ENCODE measurements around the gene PEPD. TPM values are rescaled to one million over a fixed set of nuclear protein-coding genes. Genes with fewer than 3 reads are reported as not detected.

The PEPD gene
- total and polyA plus RNA-seq, 7 experiments from 2014 or later = 21.9 to 126 (median 24.6) TPM

DNA sequence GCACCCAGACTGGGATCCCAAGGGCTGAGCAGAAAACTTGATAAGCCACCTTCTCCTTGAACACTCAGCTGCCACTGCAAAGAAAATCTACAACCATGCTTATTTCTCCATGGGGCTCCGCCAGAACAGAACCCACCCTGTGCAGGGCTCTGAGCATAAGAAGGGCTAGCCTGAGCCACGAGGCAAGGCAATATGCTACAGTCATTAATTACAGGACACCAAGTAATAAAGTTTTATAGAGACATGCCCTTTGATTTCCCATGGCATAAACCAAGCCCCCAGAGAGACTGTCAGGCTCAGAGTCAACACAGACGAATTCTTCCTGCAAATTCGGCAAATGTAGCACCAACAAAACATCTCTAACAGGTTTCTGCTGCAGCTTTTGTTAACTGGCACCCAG is 5.7 kb downstream of the PEPD start:
- Mint-ChIP-seq H3K4me3 (peak overlapping the region in 1 of 10 donors; percentile 16), H3K36me3 (peaks cover 0 to 12% (median 0%) of the 10 kb centered on the region in 5 donors), H3K27ac (no peak overlapping the region), H3K9me3 (no peaks in the 10 kb centered on the region), H3K27me3 (peaks cover 0 to 4% (median 0%) of the 10 kb centered on the region in 5 donors), H3K4me1 (peaks cover 9 to 44% (median 23%) of the 10 kb centered on the region in 7 donors)
- no peak overlapping the region for H3K27ac ChIP-seq (ENCODE audit: low read depth, low read length)
- H3K4me1 ChIP-seq (ENCODE audit: control insufficient read depth in 2 of 2, insufficient read depth in 2 of 2, low read length in 2 of 2) = peaks cover 5% of the 10 kb centered on the region in 2 donors
- no peak overlapping the region for H3K4me3 ChIP-seq (ENCODE audit: low read length)
- POLR2A ChIA-PET = no interaction called here
- ATAC-seq (no peak), DNase-seq (no peak)
- CTCF ChIA-PET = no interaction called here
- no peaks in the 10 kb centered on the region for H3K9me3 ChIP-seq (ENCODE audit: control insufficient read depth in 2 of 3, low read length in 3 of 3)
- H3K36me3 ChIP-seq (ENCODE audit: control insufficient read depth in 2 of 3, insufficient read depth in 3 of 3, low read length in 3 of 3) = peaks cover 0 to 13% (median 0%) of the 10 kb centered on the region in 3 experiments
- no peaks in the 10 kb centered on the region for H3K27me3 ChIP-seq (ENCODE audit: control insufficient read depth in 2 of 2, insufficient read depth in 2 of 2, low read length in 2 of 2)
- intact Hi-C loops (cut with micrococcal nuclease) = no loop called here

- Mint-ChIP-seq H3K4me3 (no peak overlapping the region), H3K27me3 (no peaks in the 10 kb centered on the region), H3K4me1 (peaks cover 4 to 35% (median 15%) of the 10 kb centered on the region in 7 donors), H3K27ac (no peak overlapping the region), H3K36me3 (peaks cover 0 to 15% (median 0%) of the 10 kb centered on the region in 5 donors), H3K9me3 (no peaks in the 10 kb centered on the region)
- intact Hi-C loops (cut with micrococcal nuclease) = no loop called here
- H3K4me3 ChIP-seq (ENCODE audit: low read length) = no peak overlapping the region
- ATAC-seq (peak; percentile 18), DNase-seq (no peak)
- CTCF ChIA-PET = no interaction called here
- no peak overlapping the region for H3K27ac ChIP-seq (ENCODE audit: low read depth, low read length)
- H3K9me3 ChIP-seq (ENCODE audit: control insufficient read depth in 2 of 3, low read length in 3 of 3) = no peaks in the 10 kb centered on the region
- no peaks in the 10 kb centered on the region for H3K27me3 ChIP-seq (ENCODE audit: control insufficient read depth in 2 of 2, insufficient read depth in 2 of 2, low read length in 2 of 2)
- no peaks in the 10 kb centered on the region for H3K4me1 ChIP-seq (ENCODE audit: control insufficient read depth in 2 of 2, insufficient read depth in 2 of 2, low read length in 2 of 2)
- POLR2A ChIA-PET = no interaction called here
- H3K36me3 ChIP-seq (ENCODE audit: control insufficient read depth in 2 of 3, insufficient read depth in 3 of 3, low read length in 3 of 3) = peaks cover 0 to 21% (median 0%) of the 10 kb centered on the region in 3 experiments
Measured at GRCh38 chr19:33514885-33515551, 6.6 kb downstream of the PEPD start.

GRCh38 chr19:33513424-33513823 is 8.2 kb downstream of the PEPD start:
- CTCF ChIA-PET = no interaction called here
- POLR2A ChIA-PET = no interaction called here

GRCh38 chr19:33512580-33513137 is 8.9 kb downstream of the PEPD start:
- Histone ChIP-seq H3K4me3 (ENCODE audit: low read length) (no peak overlapping the region), H3K4me1 (ENCODE audit: control insufficient read depth in 2 of 2, insufficient read depth in 2 of 2, low read length in 2 of 2) (no peaks in the 10 kb centered on the region), H3K9me3 (ENCODE audit: control insufficient read depth in 2 of 3, low read length in 3 of 3) (no peaks in the 10 kb centered on the region), H3K36me3 (ENCODE audit: control insufficient read depth in 2 of 3, insufficient read depth in 3 of 3, low read length in 3 of 3) (peaks cover 0 to 37% (median 0%) of the 10 kb centered on the region in 3 experiments), H3K27me3 (ENCODE audit: control insufficient read depth in 2 of 2, insufficient read depth in 2 of 2, low read length in 2 of 2) (no peaks in the 10 kb centered on the region), H3K27ac (ENCODE audit: low read depth, low read length) (no peak overlapping the region)
- H3K4me3 Mint-ChIP-seq = no peak overlapping the region
- CTCF ChIA-PET = no interaction called here
- peaks cover 4 to 28% (median 12%) of the 10 kb centered on the region in 7 donors for H3K4me1 Mint-ChIP-seq
- DNase-seq (no peak), ATAC-seq (no peak)
- H3K27ac Mint-ChIP-seq = peak overlapping the region in 1 of 9 donors; percentile 12
- POLR2A ChIA-PET = no interaction called here
- intact Hi-C loops (cut with micrococcal nuclease) = no loop called here
- H3K36me3 Mint-ChIP-seq = peaks cover 0 to 19% (median 0%) of the 10 kb centered on the region in 5 donors
- H3K27me3 Mint-ChIP-seq = no peaks in the 10 kb centered on the region
- no peaks in the 10 kb centered on the region for H3K9me3 Mint-ChIP-seq

More at GRCh38 chr19:33513424-33513823, 8.2 kb downstream of the PEPD start:
- H3K4me3 ChIP-seq (ENCODE audit: low read length) = no peak overlapping the region
- intact Hi-C loops (cut with micrococcal nuclease) = no loop called here
- ATAC-seq = no peak
- no peaks in the 10 kb centered on the region for H3K4me1 ChIP-seq (ENCODE audit: control insufficient read depth in 2 of 2, insufficient read depth in 2 of 2, low read length in 2 of 2)
- DNase-seq = no peak
- Mint-ChIP-seq H3K36me3 (peaks cover 0 to 19% (median 0%) of the 10 kb centered on the region in 5 donors), H3K27ac (no peak overlapping the region), H3K4me3 (no peak overlapping the region), H3K27me3 (no peaks in the 10 kb centered on the region), H3K4me1 (peaks cover 4 to 28% (median 12%) of the 10 kb centered on the region in 7 donors), H3K9me3 (no peaks in the 10 kb centered on the region)
- H3K36me3 ChIP-seq (ENCODE audit: control insufficient read depth in 2 of 3, insufficient read depth in 3 of 3, low read length in 3 of 3) = peaks cover 0 to 34% (median 0%) of the 10 kb centered on the region in 3 experiments
- H3K9me3 ChIP-seq (ENCODE audit: control insufficient read depth in 2 of 3, low read length in 3 of 3) = no peaks in the 10 kb centered on the region
- H3K27ac ChIP-seq (ENCODE audit: low read depth, low read length) = no peak overlapping the region
- H3K27me3 ChIP-seq (ENCODE audit: control insufficient read depth in 2 of 2, insufficient read depth in 2 of 2, low read length in 2 of 2) = no peaks in the 10 kb centered on the region

DNA sequence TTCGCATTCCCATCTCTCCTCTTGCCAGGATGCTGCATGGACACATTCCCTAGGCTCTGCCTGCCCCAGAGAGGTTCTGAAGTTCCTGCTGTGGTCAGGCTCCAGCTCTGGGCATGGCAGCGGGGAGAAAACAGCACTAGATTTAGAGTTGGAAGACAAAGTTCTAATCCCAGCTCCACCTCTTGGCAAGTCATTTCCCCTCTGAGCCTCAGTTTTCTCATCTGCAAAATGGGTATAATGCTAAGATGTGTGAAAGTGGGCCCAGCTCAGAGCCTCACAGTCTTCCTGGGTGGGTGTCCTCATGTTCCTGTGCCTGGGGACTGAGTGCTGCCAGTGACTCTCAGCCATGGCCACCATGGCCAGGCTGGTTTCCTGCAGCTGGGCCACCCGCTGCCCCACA is 9.6 kb downstream of the PEPD start:
- Histone ChIP-seq H3K9me3 (ENCODE audit: control insufficient read depth in 2 of 3, low read length in 3 of 3) (no peaks in the 10 kb centered on the region), H3K4me1 (ENCODE audit: control insufficient read depth in 2 of 2, insufficient read depth in 2 of 2, low read length in 2 of 2) (no peaks in the 10 kb centered on the region), H3K27me3 (ENCODE audit: control insufficient read depth in 2 of 2, insufficient read depth in 2 of 2, low read length in 2 of 2) (no peaks in the 10 kb centered on the region), H3K27ac (ENCODE audit: low read depth, low read length) (no peak overlapping the region), H3K4me3 (ENCODE audit: low read length) (no peak overlapping the region), H3K36me3 (ENCODE audit: control insufficient read depth in 2 of 3, insufficient read depth in 3 of 3, low read length in 3 of 3) (peaks cover 0 to 37% (median 0%) of the 10 kb centered on the region in 3 experiments)
- no peak overlapping the region for H3K4me3 Mint-ChIP-seq
- H3K36me3 Mint-ChIP-seq = peaks cover 0 to 19% (median 0%) of the 10 kb centered on the region in 5 donors
- no peaks in the 10 kb centered on the region for H3K27me3 Mint-ChIP-seq
- ChIA-PET POLR2A (no interaction called here), CTCF (no interaction called here)
- DNase-seq (no peak), ATAC-seq (no peak)
- intact Hi-C loops (cut with micrococcal nuclease) = no loop called here
- no peaks in the 10 kb centered on the region for H3K9me3 Mint-ChIP-seq
- H3K4me1 Mint-ChIP-seq = peaks cover 4 to 28% (median 12%) of the 10 kb centered on the region in 7 donors
- peak overlapping the region in 1 of 9 donors; percentile 59 for H3K27ac Mint-ChIP-seq

GRCh38 chr19:33511346-33511745 is 10.2 kb downstream of the PEPD start:
- Histone ChIP-seq H3K36me3 (ENCODE audit: control insufficient read depth in 2 of 3, insufficient read depth in 3 of 3, low read length in 3 of 3) (peaks cover 0 to 37% (median 0%) of the 10 kb centered on the region in 3 experiments), H3K27ac (ENCODE audit: low read depth, low read length) (no peak overlapping the region), H3K4me3 (ENCODE audit: low read length) (no peak overlapping the region), H3K9me3 (ENCODE audit: control insufficient read depth in 2 of 3, low read length in 3 of 3) (no peaks in the 10 kb centered on the region), H3K27me3 (ENCODE audit: control insufficient read depth in 2 of 2, insufficient read depth in 2 of 2, low read length in 2 of 2) (no peaks in the 10 kb centered on the region), H3K4me1 (ENCODE audit: control insufficient read depth in 2 of 2, insufficient read depth in 2 of 2, low read length in 2 of 2) (no peaks in the 10 kb centered on the region)
- Mint-ChIP-seq H3K27ac (peak overlapping the region in 1 of 9 donors; percentile 19), H3K27me3 (no peaks in the 10 kb centered on the region), H3K4me1 (peaks cover 4 to 24% (median 6%) of the 10 kb centered on the region in 7 donors), H3K4me3 (no peak overlapping the region), H3K9me3 (peaks cover 0 to 2% (median 0%) of the 10 kb centered on the region in 11 donors), H3K36me3 (peaks cover 0 to 19% (median 0%) of the 10 kb centered on the region in 5 donors)
- ChIA-PET POLR2A (no interaction called here), CTCF (no interaction called here)
- ATAC-seq = no peak
- intact Hi-C loops (cut with micrococcal nuclease) = no loop called here
- no peak for DNase-seq

Measured in naive thymus-derived CD4-positive, alpha-beta T cell (primary cell).